Stimulated activated CD4-positive, alpha-beta T cell treated with anti-CD3 and anti-CD28 coated beads, TNF-alpha, amount 100 ng/mL, for 48 hours (primary cell): ENCODE results near the gene SRSF7.
A peak's percentile ranks its signal among the peaks of the same experiment; 100 is the strongest.
"Not testable (repeated sequence)": the region's sequence is repeated elsewhere in the genome, so short reads cannot be mapped to it uniquely, and the experiment has no call there.

Source experiments
- DNase-seq, 3 donors: peaks; one replicate each; pipeline ENCODE4 v3.0.0-alpha.2; 2020; ENCODE audit warnings: low read depth in 3 of 3

Gene SRSF7

GRCh38 chr2:38754049-38754448 is 2.9 kb upstream of the SRSF7 start:
- no peak for DNase-seq

GRCh38 chr2:38751596-38752410 is 642 bp upstream of the SRSF7 start:
- peak in 1 of 3 donors; percentile 20 for DNase-seq

GRCh38 chr2:38750011-38750890 is 910 bp downstream of the SRSF7 start:
- peak; percentile 15 to 44 (median 21) for DNase-seq

- DNase-seq: no peak
Measured at GRCh38 chr2:38748943-38749804, 2.0 kb downstream of the SRSF7 start.

- DNase-seq: no peak
Measured at GRCh38 chr2:38748391-38748790, 2.8 kb downstream of the SRSF7 start.

GRCh38 chr2:38747819-38748218 is 3.3 kb downstream of the SRSF7 start:
- DNase-seq: no peak

GRCh38 chr2:38747007-38747424 is 4.1 kb downstream of the SRSF7 start:
- DNase-seq: no peak

- DNase-seq: no peak
Measured at GRCh38 chr2:38745267-38745666, 5.9 kb downstream of the SRSF7 start.

GRCh38 chr2:38744399-38744780 is 6.8 kb downstream of the SRSF7 start:
- no peak for DNase-seq

- no peak for DNase-seq
Measured at GRCh38 chr2:38743672-38744398, 7.3 kb downstream of the SRSF7 start.

GRCh38 chr2:38742797-38743559 is 8.2 kb downstream of the SRSF7 start:
- no peak for DNase-seq

- no peak for DNase-seq
Measured at GRCh38 chr2:38740851-38741731, 10.1 kb downstream of the SRSF7 start.

GRCh38 chr2:38739524-38739923 is 11.6 kb downstream of the SRSF7 start:
- DNase-seq: no peak

GRCh38 chr2:38737925-38738324 is 13.2 kb downstream of the SRSF7 start:
- no peak for DNase-seq

GRCh38 chr2:38737000-38737698 is 14.0 kb downstream of the SRSF7 start:
- not testable (repeated sequence) for DNase-seq

GRCh38 chr2:38735999-38736320 is 15.2 kb downstream of the SRSF7 start:
- DNase-seq: no peak

GRCh38 chr2:38734299-38735058 is 16.7 kb downstream of the SRSF7 start:
- DNase-seq: no peak

GRCh38 chr2:38733300-38733971 is 17.7 kb downstream of the SRSF7 start:
- no peak for DNase-seq
